AG04450 (cell line): ENCODE results near the gene MCTP1. TPM values are rescaled to one million over a fixed set of nuclear protein-coding genes. Genes with fewer than 3 reads are reported as not detected.

Source experiments
- CTCF ChIA-PET: fragments of 300-600, 350-600 bp; formaldehyde crosslinking; extraction: SDS; loops from one replicate; lab custom pipeline; 2022; ENCODE audit warnings: antibody characterized with exemption, inconsistent platforms; lab: Charles Lee
- POLR2A ChIA-PET: fragments of 350-600 bp; formaldehyde crosslinking; extraction: SDS; loops from one replicate; lab custom pipeline; 2021; ENCODE audit warnings: antibody characterized with exemption, inconsistent platforms; lab: Yijun Ruan, JAX
- DNase-seq: peaks from one replicate; pipeline ENCODE4 v3.0.0-alpha.2; 2011; ENCODE audit warnings: low read depth, low spot score
- H3K27ac ChIP-seq: one replicate; pipeline ENCODE4 v1.5.1; 2012; ENCODE audit warnings: low read depth, low read length, control low read depth
- H3K27me3 ChIP-seq: one replicate; pipeline ENCODE4 v1.6.0; 2012; ENCODE audit warnings: low read length; ENCODE audit not compliant: control insufficient read depth, insufficient read depth
- H3K4me3 ChIP-seq: 2 replicates; pipeline ENCODE4 v1.5.1; 2011; ENCODE audit warnings: mild to moderate bottlenecking, low read depth, low read length, control low read depth
- H3K9me3 ChIP-seq: 2 replicates; pipeline ENCODE4 v1.5.1; 2012; ENCODE audit warnings: low read length; ENCODE audit not compliant: control insufficient read depth, insufficient read depth
- CTCF ChIP-seq: IDR thresholded peaks from 2 replicates; pipeline ENCODE4 v1.5.1; 2011; ENCODE audit warnings: low read depth, low read length, control low read depth, inconsistent platforms
- polyA plus RNA-seq: library from polyadenylated mRNA; depleted of rRNA; stranded (reverse); fragments of >200 nt; gene quantifications from 2 replicates; pipeline ENCODE4 v1.2.3, GENCODE V29; 2011

The MCTP1 gene
- polyA plus RNA-seq, 1 experiment, result 0.66 TPM

- no peak for TF ChIP-seq CTCF
- DNase-seq, result no peak
- ChIA-PET POLR2A (no interaction called here), CTCF (no interaction called here)
- Histone ChIP-seq H3K27ac (no peak overlapping the region), H3K27me3 (no peaks in the 10 kb centered on the region), H3K9me3 (no peaks in the 10 kb centered on the region), H3K4me3 (no peak overlapping the region)
These were observed 575.6 kb downstream of the MCTP1 start for GRCh38 chr5:94709277-94709676.

- POLR2A ChIA-PET, result no interaction called here
- H3K27ac ChIP-seq, result no peak overlapping the region
- TF ChIP-seq CTCF, result no peak
- H3K27me3 ChIP-seq, result no peaks in the 10 kb centered on the region
- DNase-seq, result no peak
- CTCF ChIA-PET, result interaction anchor here (1.7 kb wide), 1 partner anchor 31 kb away, joined by 11 read pairs; no protein-coding TSS in a partner anchor
- no peaks in the 10 kb centered on the region for H3K9me3 ChIP-seq
- H3K4me3 ChIP-seq, result no peak overlapping the region
These were observed 577.5 kb downstream of the MCTP1 start for GRCh38 chr5:94707359-94707758.

GRCh38 chr5:94705427-94705826, 579.5 kb downstream of the MCTP1 start:
- ChIA-PET CTCF (no interaction called here), POLR2A (no interaction called here)
- no peaks in the 10 kb centered on the region for H3K27me3 ChIP-seq

GRCh38 chr5:94702729-94703128, 582.2 kb downstream of the MCTP1 start:
- ChIA-PET POLR2A (no interaction called here), CTCF (interaction anchor here (1.1 kb wide), 1 partner anchor 35 kb away, joined by 3 read pairs; no protein-coding TSS in a partner anchor)
- H3K9me3 ChIP-seq, result no peaks in the 10 kb centered on the region
- no peaks in the 10 kb centered on the region for H3K27me3 ChIP-seq
- no peak for TF ChIP-seq CTCF
- H3K4me3 ChIP-seq, result no peak overlapping the region
- DNase-seq, result no peak
- H3K27ac ChIP-seq, result no peak overlapping the region

More at GRCh38 chr5:94705427-94705826, 579.5 kb downstream of the MCTP1 start:
- Histone ChIP-seq H3K4me3 (no peak overlapping the region), H3K27ac (no peak overlapping the region), H3K9me3 (no peaks in the 10 kb centered on the region)
- no peak for DNase-seq
- TF ChIP-seq CTCF, result no peak

- POLR2A ChIA-PET, result no interaction called here
These were observed 584.3 kb downstream of the MCTP1 start for GRCh38 chr5:94700592-94700991.

More at GRCh38 chr5:94700592-94700991, 584.3 kb downstream of the MCTP1 start:
- no peak for DNase-seq
- H3K4me3 ChIP-seq, result no peak overlapping the region
- no peak for TF ChIP-seq CTCF
- H3K27me3 ChIP-seq, result no peaks in the 10 kb centered on the region
- no peak overlapping the region for H3K27ac ChIP-seq
- CTCF ChIA-PET, result no interaction called here
- no peaks in the 10 kb centered on the region for H3K9me3 ChIP-seq
